Activated CD8-positive, alpha-beta memory T cell treated with anti-CD3 and anti-CD28 coated beads, Interleukin-2, amount 10 ng/mL, durations not matched to agents 7 days and 5 days (primary cell): Measurements from ENCODE around the gene KCTD17. TPM values are rescaled to one million over a fixed set of nuclear protein-coding genes. Genes with fewer than 3 reads are reported as not detected.
A peak's percentile ranks its signal among the peaks of the same experiment; 100 is the strongest.
"Not testable (repeated sequence)": the region's sequence is repeated elsewhere in the genome, so short reads cannot be mapped to it uniquely, and the experiment has no call there.

Source experiments
- ATAC-seq: fragments of 150-1000 bp; cut with Tn5 transposase; one replicate; pipeline ENCODE4 v1.10.0; 2021; ENCODE audit warnings: moderate library complexity
- CTCF ChIA-PET: fragments of 350-600 bp; sonication (Branson Sonifier 250); formaldehyde crosslinking; loops from one replicate; lab custom pipeline; 2021; ENCODE audit warnings: antibody characterized with exemption; lab: Charles Lee
- DNase-seq: peaks from one replicate; pipeline ENCODE4 v3.0.0-alpha.2; 2020
- H3K27ac Mint-ChIP-seq: one replicate; pipeline ENCODE4 v1.8.0; 2021; ENCODE audit warnings: mild to moderate bottlenecking, mixed read lengths
- H3K27me3 Mint-ChIP-seq: one replicate; pipeline ENCODE4 v1.8.0; 2021; ENCODE audit warnings: mixed read lengths
- H3K36me3 Mint-ChIP-seq: one replicate; pipeline ENCODE4 v1.8.0; 2021; ENCODE audit warnings: mild to moderate bottlenecking, mixed read lengths
- H3K4me1 Mint-ChIP-seq: one replicate; pipeline ENCODE4 v1.8.0; 2021; ENCODE audit warnings: mixed read lengths
- H3K4me3 Mint-ChIP-seq: one replicate; pipeline ENCODE4 v1.8.0; 2021; ENCODE audit warnings: mild to moderate bottlenecking, moderate library complexity, mixed read lengths
- H3K9me3 Mint-ChIP-seq: one replicate; pipeline ENCODE4 v1.8.0; 2022; ENCODE audit warnings: low read depth, mixed read lengths
- total RNA-seq, 2 experiments: library from RNA; stranded (reverse); gene quantifications; one replicate each; pipeline ENCODE4 v1.2.3, GENCODE V29; 2021

Gene KCTD17
- total RNA-seq, 2 experiments from 2014 or later: 47.7 to 53.4 TPM

GRCh38 chr22:37070334-37070733, 18.8 kb downstream of the KCTD17 start:
- Mint-ChIP-seq H3K4me1 (peaks cover 7% of the 10 kb centered on the region), H3K9me3 (no peaks in the 10 kb centered on the region), H3K4me3 (no peak overlapping the region), H3K27me3 (peaks cover 12% of the 10 kb centered on the region), H3K36me3 (no peaks in the 10 kb centered on the region), H3K27ac (no peak overlapping the region)
- ATAC-seq: no peak
- CTCF ChIA-PET: interaction anchor here (0.6 to 1.6 kb wide), 5 partner anchors 9 to 214 kb away, joined by 3 read pairs; no protein-coding TSS in a partner anchor
- DNase-seq: no peak

- Mint-ChIP-seq H3K4me3 (no peak overlapping the region), H3K36me3 (no peaks in the 10 kb centered on the region), H3K27ac (no peak overlapping the region), H3K4me1 (peaks cover 9% of the 10 kb centered on the region), H3K27me3 (peaks cover 12% of the 10 kb centered on the region), H3K9me3 (no peaks in the 10 kb centered on the region)
- DNase-seq: no peak
- CTCF ChIA-PET: interaction anchor here (0.6 to 1.4 kb wide), 3 partner anchors 9 to 129 kb away, joined by 3 read pairs; no protein-coding TSS in a partner anchor
- ATAC-seq: no peak
These were observed 19.2 kb downstream of the KCTD17 start for GRCh38 chr22:37070744-37071143.

GRCh38 chr22:37071850-37072592, 20.5 kb downstream of the KCTD17 start:
- CTCF ChIA-PET, H3K9me3 Mint-ChIP-seq, DNase-seq, H3K36me3 Mint-ChIP-seq, H3K4me3 Mint-ChIP-seq, ATAC-seq, H3K27ac Mint-ChIP-seq: not testable (repeated sequence)
- H3K4me1 Mint-ChIP-seq: peaks cover 15% of the 10 kb centered on the region
- H3K27me3 Mint-ChIP-seq: peaks cover 12% of the 10 kb centered on the region

- Mint-ChIP-seq H3K27ac (no peak overlapping the region), H3K27me3 (peaks cover 12% of the 10 kb centered on the region), H3K4me1 (peaks cover 18% of the 10 kb centered on the region), H3K9me3 (no peaks in the 10 kb centered on the region), H3K4me3 (no peak overlapping the region), H3K36me3 (no peaks in the 10 kb centered on the region)
- DNase-seq: no peak
- no peak for ATAC-seq
- CTCF ChIA-PET: no interaction called here
These were observed 21.1 kb downstream of the KCTD17 start for GRCh38 chr22:37072673-37073072.

- Mint-ChIP-seq H3K9me3 (no peaks in the 10 kb centered on the region), H3K36me3 (no peaks in the 10 kb centered on the region), H3K4me1 (peaks cover 36% of the 10 kb centered on the region), H3K4me3 (no peak overlapping the region), H3K27ac (no peak overlapping the region), H3K27me3 (peaks cover 7% of the 10 kb centered on the region)
- DNase-seq (no peak), ATAC-seq (no peak)
- CTCF ChIA-PET: interaction anchor here (1.3 to 3.3 kb wide), 2 partner anchors 92 to 125 kb away, joined by 4 to 26 read pairs; no protein-coding TSS in a partner anchor
These were observed 23.0 kb downstream of the KCTD17 start for GRCh38 chr22:37074537-37074936.

GRCh38 chr22:37075046-37075445, 23.5 kb downstream of the KCTD17 start:
- H3K27ac Mint-ChIP-seq: no peak overlapping the region
- H3K4me1 Mint-ChIP-seq: peaks cover 41% of the 10 kb centered on the region
- DNase-seq (no peak), ATAC-seq (no peak)
- CTCF ChIA-PET: interaction anchor here (1.3 to 3.3 kb wide), 3 partner anchors 73 to 124 kb away, joined by 4 to 26 read pairs (median 19); no protein-coding TSS in a partner anchor
- no peaks in the 10 kb centered on the region for H3K9me3 Mint-ChIP-seq
- peaks cover 2% of the 10 kb centered on the region for H3K27me3 Mint-ChIP-seq
- H3K4me3 Mint-ChIP-seq: no peak overlapping the region
- H3K36me3 Mint-ChIP-seq: no peaks in the 10 kb centered on the region

GRCh38 chr22:37075822-37076433, 24.4 kb downstream of the KCTD17 start:
- peak overlapping the region; percentile 27 for H3K27ac Mint-ChIP-seq

GRCh38 chr22:37077802-37078448, 26.4 kb downstream of the KCTD17 start:
- peaks cover 1% of the 10 kb centered on the region for H3K36me3 Mint-ChIP-seq
- H3K27ac Mint-ChIP-seq: peak overlapping the region; percentile 99
- ATAC-seq (peak; percentile 16), DNase-seq (peak; percentile 90)
- no peaks in the 10 kb centered on the region for H3K27me3 Mint-ChIP-seq
- peak overlapping the region; percentile 32 for H3K4me3 Mint-ChIP-seq
- H3K9me3 Mint-ChIP-seq: no peaks in the 10 kb centered on the region
- H3K4me1 Mint-ChIP-seq: peaks cover 69% of the 10 kb centered on the region
- CTCF ChIA-PET: interaction anchor here (0.5 to 5.2 kb wide), 18 partner anchors 10 to 489 kb away, joined by 3 to 91 read pairs (median 4); partner anchors contain the start of genes IL2RB and RAC2

More at GRCh38 chr22:37075822-37076433, 24.4 kb downstream of the KCTD17 start:
- Mint-ChIP-seq H3K36me3 (no peaks in the 10 kb centered on the region), H3K27me3 (no peaks in the 10 kb centered on the region), H3K4me3 (no peak overlapping the region), H3K9me3 (no peaks in the 10 kb centered on the region), H3K4me1 (peaks cover 50% of the 10 kb centered on the region)
- ATAC-seq (no peak), DNase-seq (no peak)
- CTCF ChIA-PET: interaction anchor here (0.8 to 3.3 kb wide), 13 partner anchors 8 to 185 kb away, joined by 3 to 26 read pairs (median 5); no protein-coding TSS in a partner anchor

- H3K36me3 Mint-ChIP-seq: peaks cover 1% of the 10 kb centered on the region
- peak; percentile 57 for DNase-seq
These were observed 27.6 kb downstream of the KCTD17 start for GRCh38 chr22:37079158-37079557.

GRCh38 chr22:37079668-37080171, 28.2 kb downstream of the KCTD17 start:
- peak overlapping the region; percentile 55 for H3K4me3 Mint-ChIP-seq
- ATAC-seq (peak; percentile 84), DNase-seq (peak; percentile 98)
- CTCF ChIA-PET: interaction anchor here (0.7 to 5.2 kb wide), 25 partner anchors 9 to 223 kb away, joined by 3 to 91 read pairs (median 5); partner anchors contain the start of genes IL2RB, KCTD17 and RAC2
- H3K9me3 Mint-ChIP-seq: no peaks in the 10 kb centered on the region
- H3K27me3 Mint-ChIP-seq: no peaks in the 10 kb centered on the region
- H3K27ac Mint-ChIP-seq: peak overlapping the region; percentile 99
- peaks cover 82% of the 10 kb centered on the region for H3K4me1 Mint-ChIP-seq
- peaks cover 1% of the 10 kb centered on the region for H3K36me3 Mint-ChIP-seq

More at GRCh38 chr22:37079158-37079557, 27.6 kb downstream of the KCTD17 start:
- Mint-ChIP-seq H3K4me1 (peaks cover 79% of the 10 kb centered on the region), H3K27ac (peak overlapping the region; percentile 99), H3K4me3 (peak overlapping the region; percentile 55), H3K27me3 (no peaks in the 10 kb centered on the region), H3K9me3 (no peaks in the 10 kb centered on the region)
- peak; percentile 6 for ATAC-seq
- CTCF ChIA-PET: interaction anchor here (0.7 to 5.2 kb wide), 22 partner anchors 9 to 223 kb away, joined by 3 to 91 read pairs (median 5); partner anchors contain the start of genes IL2RB, KCTD17 and RAC2

- H3K9me3 Mint-ChIP-seq: no peaks in the 10 kb centered on the region
These were observed 28.9 kb downstream of the KCTD17 start for GRCh38 chr22:37080438-37080837.

GRCh38 chr22:37080838-37081237, 29.3 kb downstream of the KCTD17 start:
- Mint-ChIP-seq H3K27ac (peak overlapping the region; percentile 99), H3K4me3 (no peak overlapping the region), H3K4me1 (peaks cover 76% of the 10 kb centered on the region), H3K36me3 (peaks cover 1% of the 10 kb centered on the region), H3K27me3 (no peaks in the 10 kb centered on the region), H3K9me3 (no peaks in the 10 kb centered on the region)
- DNase-seq (no peak), ATAC-seq (no peak)
- CTCF ChIA-PET: interaction anchor here (1.1 to 5.2 kb wide), 5 partner anchors 35 to 118 kb away, joined by 3 to 91 read pairs (median 7); partner anchors contain the start of gene IL2RB

More at GRCh38 chr22:37080438-37080837, 28.9 kb downstream of the KCTD17 start:
- Mint-ChIP-seq H3K36me3 (peaks cover 1% of the 10 kb centered on the region), H3K4me1 (peaks cover 79% of the 10 kb centered on the region), H3K27ac (peak overlapping the region; percentile 99), H3K27me3 (no peaks in the 10 kb centered on the region), H3K4me3 (peak overlapping the region; percentile 55)
- DNase-seq: no peak
- CTCF ChIA-PET: interaction anchor here (0.8 to 5.2 kb wide), 15 partner anchors 10 to 164 kb away, joined by 3 to 91 read pairs (median 5); partner anchors contain the start of genes IL2RB and RAC2
- ATAC-seq: no peak
